Activated naive CD4-positive, alpha-beta T cell treated with anti-CD3 and anti-CD28 coated beads for 36 hours (primary cell): ENCODE measurements around the gene TMEM167B. TPM values are rescaled to one million over a fixed set of nuclear protein-coding genes. Genes with fewer than 3 reads are reported as not detected.
"Not testable (repeated sequence)": the region's sequence is repeated elsewhere in the genome, so short reads cannot be mapped to it uniquely, and the experiment has no call there.

Source experiments
- CTCF ChIA-PET: fragments of 350-600 bp; sonication (Branson Sonifier 250); formaldehyde crosslinking; loops from one replicate; lab custom pipeline; 2021; ENCODE audit warnings: antibody characterized with exemption; lab: Charles Lee
- DNase-seq: peaks from one replicate; pipeline ENCODE4 v3.0.0-alpha.2; 2020
- H3K27ac Mint-ChIP-seq: one replicate; pipeline ENCODE4 v1.8.0; 2021; ENCODE audit warnings: mild to moderate bottlenecking, mixed read lengths
- H3K27me3 Mint-ChIP-seq: one replicate; pipeline ENCODE4 v1.8.0; 2021; ENCODE audit warnings: low read depth, mixed read lengths
- H3K36me3 Mint-ChIP-seq: one replicate; pipeline ENCODE4 v1.8.0; 2021; ENCODE audit warnings: low read depth, mixed read lengths
- H3K4me1 Mint-ChIP-seq: one replicate; pipeline ENCODE4 v1.8.0; 2021; ENCODE audit warnings: low read depth, mixed read lengths
- H3K4me3 Mint-ChIP-seq: one replicate; pipeline ENCODE4 v1.8.0; 2021; ENCODE audit warnings: mild to moderate bottlenecking, moderate library complexity, mixed read lengths
- H3K9me3 Mint-ChIP-seq: one replicate; pipeline ENCODE4 v1.8.0; 2021; ENCODE audit warnings: mixed read lengths
- intact Hi-C: fragments of 100-400 bp; cut with micrococcal nuclease; formaldehyde crosslinking; loops from one replicate; pipeline ENCODE4 v1.15.1; 2023
- total RNA-seq, 2 experiments: library from RNA; stranded (reverse); gene quantifications; one replicate each; pipeline ENCODE4 v1.2.3, GENCODE V29; 2021

Gene TMEM167B
- total RNA-seq, 2 experiments from 2014 or later = 35.0 to 37.6 TPM

- Mint-ChIP-seq H3K4me1 (peaks cover 15% of the 10 kb centered on the region), H3K9me3 (no peaks in the 10 kb centered on the region), H3K27me3 (no peaks in the 10 kb centered on the region)
Observed at GRCh38 chr1:109120356-109120755, 29.8 kb downstream of the TMEM167B start.

GRCh38 chr1:109131059-109131458 lies 40.5 kb downstream of the TMEM167B start:
- Mint-ChIP-seq H3K27me3 (no peaks in the 10 kb centered on the region), H3K36me3 (no peaks in the 10 kb centered on the region), H3K27ac (no peak overlapping the region), H3K4me3 (no peak overlapping the region), H3K9me3 (no peaks in the 10 kb centered on the region), H3K4me1 (peaks cover 11% of the 10 kb centered on the region)
- intact Hi-C loops = no loop called here
- CTCF ChIA-PET = interaction anchor here (0.7 to 1.1 kb wide), 3 partner anchors 11 to 303 kb away, joined by 3 read pairs; no protein-coding TSS in a partner anchor
- DNase-seq = no peak

More at GRCh38 chr1:109120356-109120755, 29.8 kb downstream of the TMEM167B start:
- CTCF ChIA-PET = interaction anchor here (1.0 to 1.3 kb wide), 2 partner anchors 8 to 20 kb away, joined by 3 to 7 read pairs; a partner anchor contains a TSS
- no peak overlapping the region for H3K27ac Mint-ChIP-seq
- H3K4me3 Mint-ChIP-seq = no peak overlapping the region
- H3K36me3 Mint-ChIP-seq = peaks cover 2% of the 10 kb centered on the region
- DNase-seq = no peak
- intact Hi-C loops = no loop called here

- H3K9me3 Mint-ChIP-seq = no peaks in the 10 kb centered on the region
Observed at GRCh38 chr1:109131800-109132199, 41.2 kb downstream of the TMEM167B start.

GRCh38 chr1:109133002-109133706 lies 42.6 kb downstream of the TMEM167B start:
- CTCF ChIA-PET = no interaction called here
- DNase-seq = no peak
- intact Hi-C loops = no loop called here
- no peaks in the 10 kb centered on the region for H3K9me3 Mint-ChIP-seq
- H3K27ac Mint-ChIP-seq = no peak overlapping the region
- H3K4me1 Mint-ChIP-seq = peaks cover 11% of the 10 kb centered on the region
- H3K27me3 Mint-ChIP-seq = no peaks in the 10 kb centered on the region
- no peaks in the 10 kb centered on the region for H3K36me3 Mint-ChIP-seq
- H3K4me3 Mint-ChIP-seq = no peak overlapping the region

More at GRCh38 chr1:109131800-109132199, 41.2 kb downstream of the TMEM167B start:
- Mint-ChIP-seq H3K4me3 (no peak overlapping the region), H3K27me3 (no peaks in the 10 kb centered on the region), H3K36me3 (no peaks in the 10 kb centered on the region), H3K4me1 (peaks cover 11% of the 10 kb centered on the region), H3K27ac (no peak overlapping the region)
- CTCF ChIA-PET = no interaction called here
- intact Hi-C loops = no loop called here
- no peak for DNase-seq

- peak; percentile 20 for DNase-seq
- H3K27ac Mint-ChIP-seq = peak overlapping the region; percentile 16
- CTCF ChIA-PET = interaction anchor here (0.6 to 1.2 kb wide), 2 partner anchors 130 to 173 kb away, joined by 3 read pairs; no protein-coding TSS in a partner anchor
Observed at GRCh38 chr1:109133815-109134214, 43.3 kb downstream of the TMEM167B start.

GRCh38 chr1:109134423-109134822 lies 43.9 kb downstream of the TMEM167B start:
- Mint-ChIP-seq H3K27ac (no peak overlapping the region), H3K4me3 (no peak overlapping the region), H3K4me1 (peaks cover 11% of the 10 kb centered on the region), H3K36me3 (no peaks in the 10 kb centered on the region), H3K27me3 (no peaks in the 10 kb centered on the region), H3K9me3 (no peaks in the 10 kb centered on the region)
- DNase-seq = peak; percentile 26
- CTCF ChIA-PET = interaction anchor here (1.2 kb wide), 1 partner anchor 130 kb away, joined by 3 read pairs; no protein-coding TSS in a partner anchor
- intact Hi-C loops = no loop called here

More at GRCh38 chr1:109133815-109134214, 43.3 kb downstream of the TMEM167B start:
- H3K9me3 Mint-ChIP-seq = no peaks in the 10 kb centered on the region
- H3K36me3 Mint-ChIP-seq = no peaks in the 10 kb centered on the region
- H3K4me3 Mint-ChIP-seq = no peak overlapping the region
- no peaks in the 10 kb centered on the region for H3K27me3 Mint-ChIP-seq
- intact Hi-C loops = no loop called here
- peaks cover 11% of the 10 kb centered on the region for H3K4me1 Mint-ChIP-seq

GRCh38 chr1:109135940-109136339 lies 45.4 kb downstream of the TMEM167B start:
- Mint-ChIP-seq H3K4me1 (peaks cover 11% of the 10 kb centered on the region), H3K36me3 (no peaks in the 10 kb centered on the region), H3K27me3 (no peaks in the 10 kb centered on the region), H3K4me3 (no peak overlapping the region), H3K9me3 (no peaks in the 10 kb centered on the region), H3K27ac (no peak overlapping the region)
- CTCF ChIA-PET = interaction anchor here (0.6 to 1.0 kb wide), 2 partner anchors 37 to 849 kb away, joined by 3 to 4 read pairs; partner anchors contain the start of gene AHCYL1
- intact Hi-C loops = no loop called here
- DNase-seq = no peak

GRCh38 chr1:109136766-109137165 lies 46.2 kb downstream of the TMEM167B start:
- H3K4me1 Mint-ChIP-seq = peaks cover 11% of the 10 kb centered on the region
- CTCF ChIA-PET = no interaction called here

GRCh38 chr1:109137958-109138357 lies 47.4 kb downstream of the TMEM167B start:
- no peak overlapping the region for H3K27ac Mint-ChIP-seq
- intact Hi-C loops = no loop called here
- CTCF ChIA-PET = no interaction called here
- peaks cover 11% of the 10 kb centered on the region for H3K4me1 Mint-ChIP-seq
- H3K9me3 Mint-ChIP-seq = no peaks in the 10 kb centered on the region
- DNase-seq = no peak
- H3K36me3 Mint-ChIP-seq = no peaks in the 10 kb centered on the region
- no peaks in the 10 kb centered on the region for H3K27me3 Mint-ChIP-seq
- H3K4me3 Mint-ChIP-seq = no peak overlapping the region

More at GRCh38 chr1:109136766-109137165, 46.2 kb downstream of the TMEM167B start:
- Mint-ChIP-seq H3K4me3 (no peak overlapping the region), H3K9me3 (no peaks in the 10 kb centered on the region), H3K27me3 (no peaks in the 10 kb centered on the region), H3K36me3 (no peaks in the 10 kb centered on the region), H3K27ac (no peak overlapping the region)
- intact Hi-C loops = no loop called here
- DNase-seq = no peak

GRCh38 chr1:109138358-109138757 lies 47.8 kb downstream of the TMEM167B start:
- intact Hi-C loops = no loop called here
- Mint-ChIP-seq H3K4me3 (no peak overlapping the region), H3K27ac (no peak overlapping the region), H3K36me3 (no peaks in the 10 kb centered on the region), H3K4me1 (peaks cover 11% of the 10 kb centered on the region), H3K27me3 (no peaks in the 10 kb centered on the region), H3K9me3 (no peaks in the 10 kb centered on the region)
- CTCF ChIA-PET = no interaction called here
- DNase-seq = no peak

GRCh38 chr1:109140392-109140791 lies 49.8 kb downstream of the TMEM167B start:
- H3K36me3 Mint-ChIP-seq = no peaks in the 10 kb centered on the region
- intact Hi-C loops = no loop called here
- no peak for DNase-seq
- H3K4me3 Mint-ChIP-seq = no peak overlapping the region
- CTCF ChIA-PET = no interaction called here
- no peaks in the 10 kb centered on the region for H3K27me3 Mint-ChIP-seq
- no peaks in the 10 kb centered on the region for H3K9me3 Mint-ChIP-seq
- H3K27ac Mint-ChIP-seq = no peak overlapping the region
- H3K4me1 Mint-ChIP-seq = no peaks in the 10 kb centered on the region

- Mint-ChIP-seq H3K27ac (no peak overlapping the region), H3K9me3 (no peaks in the 10 kb centered on the region), H3K27me3 (no peaks in the 10 kb centered on the region), H3K4me1 (no peaks in the 10 kb centered on the region), H3K36me3 (no peaks in the 10 kb centered on the region), H3K4me3 (no peak overlapping the region)
- DNase-seq = no peak
- intact Hi-C loops = no loop called here
- CTCF ChIA-PET = interaction anchor here (0.8 to 0.9 kb wide), 2 partner anchors 12 to 31 kb away, joined by 3 to 6 read pairs; no protein-coding TSS in a partner anchor
Observed at GRCh38 chr1:109142260-109142659, 51.7 kb downstream of the TMEM167B start.

- H3K9me3 Mint-ChIP-seq, DNase-seq, H3K4me1 Mint-ChIP-seq, H3K27me3 Mint-ChIP-seq, CTCF ChIA-PET, intact Hi-C loops, H3K4me3 Mint-ChIP-seq, H3K27ac Mint-ChIP-seq, H3K36me3 Mint-ChIP-seq: not testable (repeated sequence)
Observed at GRCh38 chr1:109142725-109143124, 52.2 kb downstream of the TMEM167B start.
